DND-41 (cell line): Measurements from ENCODE around the gene NRXN2.

Experiments used
- CTCF ChIP-seq: IDR thresholded peaks from 2 replicates; pipeline ENCODE4 v1.5.1; 2012; ENCODE audit warnings: borderline replicate concordance, low read length, moderate library complexity, mild to moderate bottlenecking; ENCODE audit not compliant: poor library complexity, severe bottlenecking; ENCODE audit errors: extremely low read depth
- EZH2 ChIP-seq: IDR thresholded peaks from 3 replicates; pipeline ENCODE4 v1.6.1; 2012; ENCODE audit warnings: borderline replicate concordance, low read depth, mild to moderate bottlenecking, moderate library complexity, low read length, inconsistent platforms; ENCODE audit not compliant: severe bottlenecking

DNA sequence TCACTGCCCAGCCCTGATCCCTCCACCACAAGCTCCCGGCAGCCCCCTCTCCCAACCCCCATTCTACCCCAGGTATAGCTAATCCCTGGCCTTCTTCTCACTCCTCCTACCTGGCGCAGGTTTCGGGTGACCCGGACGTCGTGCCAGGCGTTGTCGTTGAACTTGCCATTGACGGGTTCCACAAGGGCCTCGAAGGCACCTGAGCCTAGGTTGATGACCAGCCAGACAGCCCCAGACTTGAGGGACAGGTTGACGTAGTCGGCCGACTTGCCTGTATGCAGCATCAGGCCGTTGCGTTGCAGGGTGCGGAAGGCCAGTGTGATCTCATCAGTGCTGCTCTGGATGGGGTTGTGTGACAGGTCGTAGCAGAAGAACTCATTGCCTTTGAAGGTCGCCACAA, 37.5 kb downstream of the NRXN2 start:
- TF ChIP-seq CTCF (no peak), EZH2 (no peak)
